HG03439 (cell line): ENCODE data around the gene MFAP4.

Experiments
- ATAC-seq: cut with Tn5 transposase; IDR thresholded peaks from one replicate; pipeline ENCODE4 v1.9.1; 2021; ENCODE audit warnings: mild to moderate bottlenecking, moderate library complexity; ENCODE audit not compliant: unreplicated experiment

Gene MFAP4

GRCh38 chr17:19387921-19388521, 1.0 kb upstream of the MFAP4 start:
- ATAC-seq = no peak

DNA sequence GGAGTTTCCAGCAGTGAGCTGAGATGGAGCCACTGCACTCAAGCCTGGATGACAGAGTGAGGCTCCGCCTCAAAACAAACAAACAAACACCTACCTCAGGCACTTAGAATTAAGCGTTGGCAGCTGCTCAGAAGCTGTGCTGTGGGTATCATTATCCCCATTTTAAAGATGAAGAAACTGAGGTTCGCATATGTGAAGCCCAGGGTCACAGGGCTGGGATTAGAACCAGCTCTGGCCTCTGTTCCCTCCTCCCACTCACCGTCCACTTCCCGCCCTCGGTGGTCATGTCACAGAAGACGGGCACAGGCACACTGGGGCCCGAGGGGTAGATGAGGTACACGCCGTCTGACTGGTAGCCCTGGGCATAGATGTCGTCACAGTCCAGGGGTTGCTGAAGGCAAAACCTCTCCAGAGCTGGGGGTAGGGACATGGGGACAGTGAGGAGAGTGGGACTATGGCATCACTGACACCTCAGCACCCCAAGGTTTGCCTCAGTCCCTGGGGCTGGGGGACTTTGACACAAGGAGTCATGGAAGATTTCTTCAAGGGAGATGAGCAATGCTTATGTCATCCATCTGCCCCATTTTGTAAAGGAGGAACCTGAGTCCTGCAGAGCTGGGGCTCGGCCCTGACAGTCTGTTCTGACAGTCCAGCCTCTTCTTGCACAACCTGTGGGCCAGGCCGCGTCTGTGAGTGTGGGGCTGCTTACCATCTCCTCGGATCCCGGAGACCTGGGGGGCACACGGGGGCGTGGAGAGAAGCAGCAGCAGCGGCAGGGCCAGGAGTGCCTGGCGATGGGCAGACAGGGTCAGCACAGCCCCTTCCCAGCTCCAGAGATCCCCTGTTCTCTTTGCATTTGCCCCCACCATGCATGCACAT, 700 bp downstream of the MFAP4 start:
- ATAC-seq = no peak

DNA sequence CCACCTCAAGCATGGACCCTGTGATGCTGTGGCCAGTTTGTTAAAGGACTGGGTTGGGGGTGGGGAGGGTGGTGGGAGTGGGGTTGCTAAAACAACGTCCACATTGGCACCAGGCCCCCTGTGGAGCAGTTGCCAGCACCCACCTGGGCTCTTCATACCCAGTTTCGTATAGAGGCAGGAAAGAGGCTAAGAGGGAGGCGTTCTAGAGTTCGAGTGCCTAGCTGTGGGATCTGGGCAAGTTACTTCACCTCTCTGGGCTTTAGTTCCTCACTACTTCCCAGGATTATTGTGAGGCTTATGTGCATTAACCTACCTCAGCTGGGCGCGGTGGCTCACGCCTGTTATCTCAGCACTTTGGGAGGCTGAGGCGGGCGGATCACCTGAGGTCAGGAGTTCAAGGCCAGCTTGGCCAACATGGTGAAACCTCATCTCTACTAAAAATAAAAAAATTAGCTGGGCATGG, 1.4 kb downstream of the MFAP4 start:
- ATAC-seq = no peak

GRCh38 chr17:19384723-19385391, 2.1 kb downstream of the MFAP4 start:
- no peak for ATAC-seq

DNA sequence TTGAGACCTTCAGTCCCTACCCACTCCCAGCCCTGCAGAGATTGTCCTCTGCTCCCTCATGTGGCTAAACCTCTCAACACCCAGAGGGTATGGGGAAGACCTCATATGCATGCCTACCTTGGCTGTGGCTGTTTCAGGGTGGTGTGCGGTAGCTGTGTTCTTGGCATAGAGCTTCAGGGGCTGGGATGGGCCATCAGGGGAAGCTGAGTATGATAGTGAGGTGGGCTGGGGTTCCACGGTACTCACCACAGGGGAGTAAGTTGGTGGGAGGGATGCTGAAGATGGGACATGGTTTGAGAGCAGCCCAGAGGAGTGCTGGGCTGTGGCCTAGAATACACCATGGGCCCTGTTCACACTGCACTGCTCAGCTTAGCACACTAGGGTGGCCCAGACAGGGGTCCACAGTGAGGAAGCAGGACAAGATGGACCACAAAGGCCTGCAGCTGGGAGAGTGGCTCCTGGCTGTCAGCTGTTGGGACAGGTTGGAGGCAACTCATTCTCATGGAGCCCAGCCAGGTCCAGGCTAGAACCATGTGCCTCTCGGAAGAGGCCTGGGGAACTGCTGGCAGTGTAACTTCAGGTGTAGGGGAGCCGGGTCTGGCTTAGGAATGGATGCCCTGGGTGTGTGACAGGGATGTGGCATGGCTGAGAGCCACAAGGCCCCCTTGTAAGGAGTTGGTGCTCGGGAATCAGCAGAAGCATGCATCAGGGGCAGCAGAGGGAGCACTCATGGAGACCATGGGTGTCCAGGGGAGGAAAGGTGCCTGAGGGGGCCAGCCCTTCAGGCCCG, 3.1 kb downstream of the MFAP4 start:
- no peak for ATAC-seq

GRCh38 chr17:19382531-19383444, 4.2 kb downstream of the MFAP4 start:
- no peak for ATAC-seq

- no peak for ATAC-seq
Measured at GRCh38 chr17:19381741-19382444, 5.1 kb downstream of the MFAP4 start.

DNA sequence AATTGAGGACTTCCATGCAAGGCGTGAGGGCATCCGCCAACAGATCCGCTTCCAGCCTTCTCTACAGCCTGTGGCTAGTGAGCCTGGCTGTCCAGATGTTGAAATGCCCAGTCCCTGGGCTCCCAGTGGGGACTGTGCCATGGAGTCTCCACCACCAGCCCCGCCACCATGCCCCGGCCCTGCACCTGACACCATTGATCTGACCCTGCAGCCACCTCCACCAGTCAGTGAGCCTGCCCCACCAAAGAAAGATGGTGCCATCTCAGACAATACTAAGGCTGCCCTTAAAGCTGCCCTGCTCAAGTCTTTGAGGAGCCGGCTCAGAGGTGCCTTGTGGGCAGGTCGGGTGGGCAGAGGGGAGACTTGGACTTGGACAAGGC, 5.6 kb downstream of the MFAP4 start:
- ATAC-seq = no peak

DNA sequence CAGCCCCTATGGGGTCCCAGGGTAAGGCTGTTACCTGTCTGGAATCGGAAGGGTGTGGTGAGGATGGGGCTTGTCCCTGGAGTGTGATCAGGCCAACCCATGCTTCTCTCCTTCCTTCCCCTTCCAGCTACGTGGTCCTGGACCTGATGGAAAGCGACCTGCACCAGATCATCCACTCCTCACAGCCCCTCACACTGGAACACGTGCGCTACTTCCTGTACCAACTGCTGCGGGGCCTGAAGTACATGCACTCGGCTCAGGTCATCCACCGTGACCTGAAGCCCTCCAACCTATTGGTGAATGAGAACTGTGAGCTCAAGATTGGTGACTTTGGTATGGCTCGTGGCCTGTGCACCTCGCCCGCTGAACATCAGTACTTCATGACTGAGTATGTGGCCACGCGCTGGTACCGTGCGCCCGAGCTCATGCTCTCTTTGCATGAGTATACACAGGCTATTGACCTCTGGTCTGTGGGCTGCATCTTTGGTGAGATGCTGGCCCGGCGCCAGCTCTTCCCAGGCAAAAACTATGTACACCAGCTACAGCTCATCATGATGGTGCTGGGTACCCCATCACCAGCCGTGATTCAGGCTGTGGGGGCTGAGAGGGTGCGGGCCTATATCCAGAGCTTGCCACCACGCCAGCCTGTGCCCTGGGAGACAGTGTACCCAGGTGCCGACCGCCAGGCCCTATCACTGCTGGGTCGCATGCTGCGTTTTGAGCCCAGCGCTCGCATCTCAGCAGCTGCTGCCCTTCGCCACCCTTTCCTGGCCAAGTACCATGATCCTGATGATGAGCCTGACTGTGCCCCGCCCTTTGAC, 6.3 kb downstream of the MFAP4 start:
- ATAC-seq = no peak

DNA sequence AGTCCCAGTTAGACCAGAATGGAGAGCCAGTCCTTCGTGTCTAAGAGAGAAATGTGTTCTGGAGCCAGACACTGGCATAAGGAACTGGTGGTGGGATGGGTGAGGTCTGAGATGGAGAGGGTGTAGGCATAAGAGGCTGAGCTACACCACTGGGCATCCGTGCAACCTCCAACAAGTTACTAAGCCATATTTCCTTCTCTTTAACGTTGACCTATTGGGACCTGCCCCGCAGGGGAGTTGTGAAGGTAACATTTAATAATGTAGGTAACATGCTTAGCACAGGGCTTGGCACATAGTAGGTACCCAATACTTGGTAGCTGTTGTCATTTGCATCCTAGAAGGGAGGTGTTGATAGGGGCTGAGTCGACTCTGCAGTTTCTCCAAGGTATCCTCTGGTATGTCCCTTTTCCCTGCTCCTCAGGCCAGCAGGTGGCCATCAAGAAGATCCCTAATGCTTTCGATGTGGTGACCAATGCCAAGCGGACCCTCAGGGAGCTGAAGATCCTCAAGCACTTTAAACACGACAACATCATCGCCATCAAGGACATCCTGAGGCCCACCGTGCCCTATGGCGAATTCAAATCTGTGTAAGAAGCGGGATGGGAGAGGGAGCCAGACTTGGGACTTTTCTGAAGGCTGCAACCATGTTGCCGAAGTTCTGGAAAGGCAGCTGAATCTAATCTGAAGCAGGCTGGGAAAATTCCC, 7.5 kb downstream of the MFAP4 start:
- no peak for ATAC-seq

- no peak for ATAC-seq
Measured at GRCh38 chr17:19378416-19379360, 8.3 kb downstream of the MFAP4 start, which contains the start of gene MAPK7. Gene MAPK7, plus strand, starts transcription at chr17:19378498. Its CDS starts 403 bp downstream, at chr17:19378901.

DNA sequence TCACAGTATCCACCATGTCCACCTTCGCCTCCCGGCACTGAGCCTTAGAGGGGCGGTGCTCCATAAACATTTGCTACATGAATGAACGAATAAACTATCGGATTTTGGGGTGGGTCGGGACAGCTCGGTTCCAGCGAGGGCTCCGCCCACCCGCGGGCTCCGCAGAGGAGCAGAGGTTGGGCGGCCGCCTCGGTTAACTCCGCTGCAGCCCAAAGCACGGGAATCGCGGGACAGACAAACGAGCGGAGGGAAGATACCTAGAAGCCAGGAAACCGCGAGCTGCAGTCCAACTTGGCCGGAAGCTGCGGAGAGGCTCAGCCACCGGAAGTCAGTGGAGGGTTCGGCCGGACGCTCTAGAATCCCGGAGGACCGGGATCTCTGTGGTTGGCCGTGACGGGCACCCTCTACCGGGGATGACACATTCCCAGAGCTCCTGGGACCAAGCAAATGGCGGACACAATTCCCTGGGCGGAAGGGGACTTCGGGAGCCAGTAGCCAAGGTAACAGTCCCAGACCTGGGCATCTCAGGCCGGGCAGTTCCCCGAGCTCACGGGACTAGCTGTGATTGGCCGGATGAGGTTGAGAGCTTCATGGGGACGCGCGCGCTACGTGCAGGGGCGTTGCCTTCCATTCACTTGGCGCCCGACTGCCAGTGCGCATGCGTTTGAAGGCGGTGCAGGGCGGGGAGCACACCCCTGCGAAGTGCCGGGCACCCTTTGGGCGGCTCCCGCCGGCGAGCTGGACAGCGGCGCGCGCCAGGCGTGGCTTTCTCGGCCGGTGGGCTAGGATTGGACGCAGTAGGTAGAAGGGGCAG, 9.2 kb downstream of the MFAP4 start:
- peak; percentile 92 for ATAC-seq

DNA sequence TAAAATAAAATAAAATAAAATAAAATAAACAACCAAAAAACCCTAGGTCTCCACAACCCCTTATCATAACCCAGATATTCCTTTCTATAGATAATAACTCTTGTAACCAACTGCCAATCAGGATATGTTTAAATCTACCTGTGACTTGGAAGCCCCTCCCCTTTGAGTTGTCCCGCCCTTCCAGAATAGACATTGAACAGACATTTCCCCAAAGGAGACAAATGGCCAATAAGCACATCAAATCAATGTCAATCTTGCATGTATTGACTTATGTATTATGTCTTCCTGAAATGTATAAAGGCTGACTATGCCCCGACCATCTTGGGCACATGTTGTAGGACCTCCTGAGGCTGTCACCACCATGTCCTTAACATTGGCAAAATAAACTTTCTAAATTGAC, 10.2 kb downstream of the MFAP4 start:
- ATAC-seq = no peak

GRCh38 chr17:19375732-19376131, 11.3 kb downstream of the MFAP4 start:
- ATAC-seq = no peak

GRCh38 chr17:19374136-19374535, 12.9 kb downstream of the MFAP4 start:
- ATAC-seq = no peak
